ENCODE measurements around the gene FBXL5.

DNA sequence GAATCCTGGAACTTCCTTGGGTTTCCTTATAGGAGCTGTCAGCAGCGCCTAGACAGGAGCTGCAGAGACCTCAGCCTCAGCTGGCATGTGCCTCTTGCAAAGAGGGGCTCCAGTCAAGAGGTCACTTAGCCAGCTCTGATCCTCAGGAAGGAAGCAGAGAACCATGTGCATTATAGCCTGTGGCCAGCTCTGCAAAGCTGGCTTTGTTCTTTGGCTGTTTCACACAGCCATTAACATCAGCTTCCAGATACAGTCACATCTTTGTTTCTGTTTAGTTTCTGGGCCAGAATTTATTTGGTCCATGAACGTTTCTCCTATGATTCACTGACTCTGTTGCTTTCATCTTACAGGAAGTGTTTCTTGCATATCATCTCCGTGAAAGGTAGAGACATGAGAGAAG, 93.0 kb downstream of the FBXL5 start:
- TF ChIP-seq, protein P1, sequence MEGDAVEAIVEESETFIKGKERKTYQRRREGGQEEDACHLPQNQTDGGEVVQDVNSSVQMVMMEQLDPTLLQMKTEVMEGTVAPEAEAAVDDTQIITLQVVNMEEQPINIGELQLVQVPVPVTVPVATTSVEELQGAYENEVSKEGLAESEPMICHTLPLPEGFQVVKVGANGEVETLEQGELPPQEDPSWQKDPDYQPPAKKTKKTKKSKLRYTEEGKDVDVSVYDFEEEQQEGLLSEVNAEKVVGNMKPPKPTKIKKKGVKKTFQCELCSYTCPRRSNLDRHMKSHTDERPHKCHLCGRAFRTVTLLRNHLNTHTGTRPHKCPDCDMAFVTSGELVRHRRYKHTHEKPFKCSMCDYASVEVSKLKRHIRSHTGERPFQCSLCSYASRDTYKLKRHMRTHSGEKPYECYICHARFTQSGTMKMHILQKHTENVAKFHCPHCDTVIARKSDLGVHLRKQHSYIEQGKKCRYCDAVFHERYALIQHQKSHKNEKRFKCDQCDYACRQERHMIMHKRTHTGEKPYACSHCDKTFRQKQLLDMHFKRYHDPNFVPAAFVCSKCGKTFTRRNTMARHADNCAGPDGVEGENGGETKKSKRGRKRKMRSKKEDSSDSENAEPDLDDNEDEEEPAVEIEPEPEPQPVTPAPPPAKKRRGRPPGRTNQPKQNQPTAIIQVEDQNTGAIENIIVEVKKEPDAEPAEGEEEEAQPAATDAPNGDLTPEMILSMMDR (IDR thresholded peaks at IDR 0.05) = no peak
- TF ChIP-seq ZFX (IDR thresholded peaks at IDR 0.05; ENCODE audit: borderline replicate concordance) = no peak
